A549 (cell line): ENCODE results near the gene TBPL2. TPM values are rescaled to one million over a fixed set of nuclear protein-coding genes. Genes with fewer than 3 reads are reported as not detected.
"Not testable (repeated sequence)": the region's sequence is repeated elsewhere in the genome, so short reads cannot be mapped to it uniquely, and the experiment has no call there.

Experiments used
- ATAC-seq, 2 experiments: fragments of 200-7000 bp in 1 of 2; fragments of >200 bp in 1 of 2; cut with Nextera tagmentation in 1 of 2; cut with Tn5 transposase in 1 of 2; 3 replicates each; pipeline versions ENCODE4 v1.8.0 to v1.9.1; 2018 to 2020; ENCODE audit warnings: mild to moderate bottlenecking in 1 of 2, moderate library complexity in 1 of 2
- CTCF ChIA-PET: fragments of 300-600 bp; sonication (Branson Sonifier 250); formaldehyde crosslinking; extraction: SDS; loops from one replicate; lab custom pipeline; 2021; ENCODE audit warnings: antibody characterized with exemption, inconsistent platforms; lab: Yijun Ruan, JAX
- POLR2A ChIA-PET: fragments of 350-600 bp; formaldehyde crosslinking; extraction: SDS; loops from one replicate; lab custom pipeline; 2021; ENCODE audit warnings: antibody characterized with exemption, inconsistent platforms; lab: Yijun Ruan, JAX
- DNase-seq, 2 experiments: peaks; one replicate each; pipeline versions ENCODE4 v3.0.0 to v3.0.0-alpha.2; 2011 to 2016; ENCODE audit warnings: low read depth in 1 of 2, low spot score in 1 of 2
- FAIRE-seq: peaks from 2 replicates; lab custom pipeline; 2011; peaks lifted over from hg19 to GRCh38; lab: Jason Lieb, UNC
- H3K27ac ChIP-seq, 2 experiments: fragments of >200 bp; sonication (Bioruptor Twin); formaldehyde crosslinking; 3 replicates each; pipeline ENCODE4 v1.5.1; 2016 to 2017
- H3K4me1 ChIP-seq: fragments of >200 bp; sonication (Bioruptor Twin); formaldehyde crosslinking; 3 replicates; pipeline ENCODE4 v1.6.1; 2016
- H3K4me2 ChIP-seq: fragments of >200 bp; sonication (Bioruptor Twin); formaldehyde crosslinking; 3 replicates; pipeline ENCODE4 v1.6.1; 2016
- H3K4me3 ChIP-seq: fragments of >200 bp; sonication (Bioruptor Twin); formaldehyde crosslinking; 3 replicates; pipeline ENCODE4 v1.5.1; 2016
- H3K9me3 ChIP-seq: fragments of >200 bp; sonication (Bioruptor Twin); formaldehyde crosslinking; 3 replicates; pipeline ENCODE4 v1.6.1; 2016
- CHD2 ChIP-seq: fragments of 150-350 bp; IDR thresholded peaks from 2 replicates; pipeline ENCODE4 v1.6.1; 2014; ENCODE audit warnings: low read length; ENCODE audit not compliant: partially characterized antibody
- FOSB ChIP-seq: fragments of 250-450 bp; sonication (Bioruptor Pico); IDR thresholded peaks from 2 replicates; pipeline ENCODE4 v1.5.0; 2020; ENCODE audit warnings: mild to moderate bottlenecking, moderate library complexity
- FOSL2 ChIP-seq, 2 experiments: fragments of 450-650 bp in 1 of 2; fragments of >200 bp in 1 of 2; sonication (Bioruptor Twin) in 1 of 2; formaldehyde crosslinking; IDR thresholded peaks; 2 replicates each; pipeline versions ENCODE4 v1.5.0 to v1.6.1; 2016 to 2020; ENCODE audit warnings: mild to moderate bottlenecking in 1 of 2, moderate library complexity in 1 of 2
- HDAC2 ChIP-seq: fragments of 200-600 bp; sonication (generic); IDR thresholded peaks from 2 replicates; pipeline ENCODE4 v1.6.1; 2016
- HEYL ChIP-seq: fragments of 250-450 bp; sonication (Bioruptor Pico); IDR thresholded peaks from 2 replicates; pipeline ENCODE4 v1.8.0; 2021; ENCODE audit warnings: mild to moderate bottlenecking, moderate library complexity
- KDM5A ChIP-seq: fragments of 200-600 bp; sonication (generic); IDR thresholded peaks from 2 replicates; pipeline ENCODE4 v1.6.1; 2016; ENCODE audit warnings: antibody characterized with exemption, mild to moderate bottlenecking
- POLR2A ChIP-seq: IDR thresholded peaks from 2 replicates; pipeline ENCODE4 v1.6.1; 2012; ENCODE audit warnings: mild to moderate bottlenecking, low read length
- RAD21 ChIP-seq, 2 experiments: fragments of >200 bp in 1 of 2; sonication (Bioruptor Twin) in 1 of 2; formaldehyde crosslinking in 1 of 2; IDR thresholded peaks in 1 of 2; conservative IDR thresholded peaks in 1 of 2; 2 replicates in 1 of 2; 3 replicates in 1 of 2; pipeline ENCODE4 v1.6.1; 2012 to 2018; ENCODE audit warnings: inconsistent platforms in 1 of 2
- TFCP2L1 ChIP-seq: fragments of 250-450 bp; sonication (Bioruptor Pico); IDR thresholded peaks from 2 replicates; pipeline ENCODE4 v1.5.0; 2021; ENCODE audit warnings: mild to moderate bottlenecking
- WGBS: methylation state at CpG from one replicate; pipeline ENCODE4 v1.1.6; 2017; ENCODE audit errors: missing lambda C conversion rate; 5-methylcytosine and 5-hydroxymethylcytosine counted together
- polyA plus RNA-seq, 4 experiments: library from polyadenylated mRNA; depleted of rRNA in 3 of 4; stranded (reverse); fragments of >200 nt; fragmentation: RNase III in 1 of 4; extraction: RNeasy Plus Mini Kit Qiagen cat#74134 plus additional on column Dnase treatment in 1 of 4; gene quantifications; 2 replicates in 3 of 4; 3 replicates in 1 of 4; pipeline ENCODE4 v1.2.3, GENCODE V29; 2011 to 2017
- TF ChIP-seq, protein P1 (sequence below): IDR thresholded peaks from 2 replicates; pipeline ENCODE4 v1.6.1; 2012
- TF ChIP-seq, protein P2 (sequence below): fragments of >200 bp; sonication (Bioruptor Twin); formaldehyde crosslinking; IDR thresholded peaks from 3 replicates; pipeline ENCODE4 v1.6.1; 2016

Gene TBPL2
- polyA plus RNA-seq, 2 of the 4 experiments (the other 2 are of a cell fraction) = not detected

DNA sequence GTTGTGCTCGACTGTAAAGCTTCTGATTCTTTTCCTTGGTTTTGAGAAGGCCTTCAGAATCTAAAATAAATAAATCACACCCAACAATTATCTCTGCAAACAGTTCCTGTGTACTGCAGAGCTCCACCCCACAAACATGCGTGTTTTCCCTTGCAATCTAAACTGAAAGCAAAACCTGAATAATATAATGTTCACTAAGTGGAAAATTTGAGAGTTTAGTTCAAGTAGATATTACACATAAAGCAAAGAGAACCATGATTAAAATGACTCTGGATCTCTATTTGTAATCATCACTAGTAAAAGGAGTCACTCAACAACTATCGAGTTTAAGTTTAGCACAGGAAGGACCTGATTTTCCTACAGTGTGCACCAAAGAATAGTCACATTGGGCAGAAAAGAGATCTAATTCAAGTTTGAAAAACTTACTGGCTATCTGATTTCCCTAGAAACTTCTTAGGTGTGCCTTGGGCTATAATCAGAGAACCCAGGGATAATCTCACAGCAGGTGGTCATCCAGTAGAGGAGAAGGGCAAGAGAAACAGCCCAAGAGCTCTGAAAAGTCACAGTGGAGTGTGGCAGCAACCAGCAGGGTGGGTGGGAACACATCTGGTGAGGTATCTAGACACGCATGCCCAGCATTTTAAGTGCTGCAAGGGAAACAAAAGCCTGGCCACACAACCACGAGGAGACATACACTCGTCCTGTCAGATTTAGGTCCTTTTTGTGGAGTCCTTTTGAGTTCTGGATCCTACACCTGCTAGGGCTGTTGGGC is 54.2 kb downstream of the TBPL2 start (continued):
- no peak for TF ChIP-seq HEYL (CRISPR knock-in tag)

DNA sequence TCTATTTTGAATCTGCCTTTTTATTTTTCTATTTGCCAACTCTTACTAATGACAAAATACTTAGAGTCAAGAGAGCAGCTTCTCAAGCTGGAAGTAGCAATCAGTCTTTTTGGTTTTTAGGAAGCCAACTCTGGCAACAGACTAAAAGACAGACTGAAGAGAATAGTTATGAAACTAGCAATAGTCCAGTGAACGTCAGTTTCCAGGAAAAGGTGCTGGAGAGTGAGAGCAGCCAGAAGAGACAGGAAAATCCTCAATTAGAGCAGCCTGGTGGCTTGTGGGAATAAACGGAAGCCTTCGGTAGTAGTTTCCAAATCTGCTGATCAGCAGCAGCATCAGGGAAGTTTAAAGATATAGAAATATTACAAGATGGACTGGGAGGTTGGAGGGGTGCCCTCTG is 55.9 kb downstream of the TBPL2 start:
- no peak for FAIRE-seq
- 81% methylated on average over 3 of the region's 3 CpGs for WGBS
- H3K9me3 ChIP-seq = no peaks in the 10 kb centered on the region
- H3K27ac ChIP-seq = no peak overlapping the region
- no peak overlapping the region for H3K4me2 ChIP-seq
- no peak for DNase-seq
- ATAC-seq = no peak
- TF ChIP-seq POLR2A = no peak
- H3K4me3 ChIP-seq = no peak overlapping the region
- POLR2A ChIA-PET = no interaction called here
- peaks cover 11% of the 10 kb centered on the region; the same call in 2 of the 3 replicates for H3K4me1 ChIP-seq
- CTCF ChIA-PET = interaction anchor here (1.7 kb wide), 1 partner anchor 114 kb away, joined by 5 read pairs; no protein-coding TSS in a partner anchor

DNA sequence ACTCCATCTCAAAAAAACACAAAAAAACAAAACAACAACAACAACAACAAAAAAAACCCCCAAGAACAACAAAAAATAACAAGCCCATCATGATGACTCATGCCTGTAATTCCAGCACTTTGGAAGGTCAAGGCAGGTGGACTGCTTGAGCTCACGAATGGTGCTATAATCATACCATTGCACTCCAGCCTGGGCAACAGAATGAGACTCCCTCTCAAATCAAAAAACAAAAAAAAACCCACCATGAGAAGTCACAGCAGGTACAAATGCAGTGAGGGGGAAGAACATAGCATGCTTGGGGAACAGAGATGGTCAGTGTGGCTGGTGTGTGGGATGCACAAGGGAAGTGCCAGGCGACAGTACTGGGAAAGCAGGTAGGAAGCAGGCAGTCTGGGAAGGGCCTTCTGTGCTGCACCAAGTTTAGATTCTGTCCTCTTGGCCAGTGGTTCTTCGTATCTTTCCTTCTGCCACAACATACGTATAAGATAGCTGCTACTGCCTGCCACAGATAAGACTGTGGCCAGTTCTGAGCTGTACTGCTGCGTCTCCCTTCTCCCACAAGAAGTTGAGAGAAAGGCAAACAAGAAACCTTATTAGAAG is 56.8 kb downstream of the TBPL2 start:
- ChIA-PET POLR2A (no interaction called here), CTCF (interaction anchor here (1.7 kb wide), 1 partner anchor 113 kb away, joined by 5 read pairs; no protein-coding TSS in a partner anchor)
- TF ChIP-seq FOSL2 (IDR thresholded peaks at IDR 0.05) (no peak), FOSL2 (CRISPR knock-in tag; IDR thresholded peaks at IDR 0.05) (peak; percentile 23; the same call in 1 of the 2 replicates)
- TF ChIP-seq, protein P1, sequence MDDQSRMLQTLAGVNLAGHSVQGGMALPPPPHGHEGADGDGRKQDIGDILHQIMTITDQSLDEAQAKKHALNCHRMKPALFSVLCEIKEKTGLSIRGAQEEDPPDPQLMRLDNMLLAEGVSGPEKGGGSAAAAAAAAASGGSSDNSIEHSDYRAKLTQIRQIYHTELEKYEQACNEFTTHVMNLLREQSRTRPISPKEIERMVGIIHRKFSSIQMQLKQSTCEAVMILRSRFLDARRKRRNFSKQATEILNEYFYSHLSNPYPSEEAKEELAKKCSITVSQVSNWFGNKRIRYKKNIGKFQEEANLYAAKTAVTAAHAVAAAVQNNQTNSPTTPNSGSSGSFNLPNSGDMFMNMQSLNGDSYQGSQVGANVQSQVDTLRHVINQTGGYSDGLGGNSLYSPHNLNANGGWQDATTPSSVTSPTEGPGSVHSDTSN = no peak
- Histone ChIP-seq H3K9me3 (no peaks in the 10 kb centered on the region), H3K4me3 (no peak overlapping the region), H3K27ac (no peak overlapping the region; a peak in 1 of 6 replicates), H3K4me2 (no peak overlapping the region), H3K4me1 (peaks cover 8% of the 10 kb centered on the region; the same call in 2 of the 3 replicates)
- WGBS = 90% methylated on average over 5 of the region's 5 CpGs
- DNase-seq = no peak
- FAIRE-seq = no peak
- ATAC-seq = peak; percentile 36 to 52; a peak in 3 of 6 replicates

DNA sequence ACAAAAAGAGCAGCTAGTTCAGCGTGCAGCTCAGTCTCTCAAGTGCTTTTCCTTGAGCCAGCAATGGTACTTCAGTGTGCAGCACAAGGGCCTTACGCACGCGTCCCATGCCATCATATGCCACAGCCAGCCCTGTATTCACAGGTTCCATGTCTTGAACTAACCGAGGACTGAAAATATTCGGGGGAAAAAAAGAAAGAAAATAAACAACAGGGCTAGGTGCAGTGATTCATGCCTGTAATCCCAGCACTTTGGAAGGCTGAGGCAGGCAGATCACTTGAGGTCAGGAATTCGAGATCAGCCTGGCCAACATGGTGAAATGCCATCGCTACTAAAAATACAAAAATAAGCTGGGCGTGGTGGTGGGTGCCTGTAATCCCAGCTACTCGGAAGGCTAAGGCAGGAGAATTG is 57.4 kb downstream of the TBPL2 start:
- POLR2A ChIA-PET, H3K27ac ChIP-seq, H3K4me2 ChIP-seq, DNase-seq, H3K4me3 ChIP-seq, FAIRE-seq, H3K4me1 ChIP-seq, H3K9me3 ChIP-seq, ATAC-seq: not testable (repeated sequence)
- WGBS = 50% methylated on average over 10 of the region's 10 CpGs
- CTCF ChIA-PET = interaction anchor here (1.7 kb wide), 1 partner anchor 112 kb away, joined by 5 read pairs; no protein-coding TSS in a partner anchor

DNA sequence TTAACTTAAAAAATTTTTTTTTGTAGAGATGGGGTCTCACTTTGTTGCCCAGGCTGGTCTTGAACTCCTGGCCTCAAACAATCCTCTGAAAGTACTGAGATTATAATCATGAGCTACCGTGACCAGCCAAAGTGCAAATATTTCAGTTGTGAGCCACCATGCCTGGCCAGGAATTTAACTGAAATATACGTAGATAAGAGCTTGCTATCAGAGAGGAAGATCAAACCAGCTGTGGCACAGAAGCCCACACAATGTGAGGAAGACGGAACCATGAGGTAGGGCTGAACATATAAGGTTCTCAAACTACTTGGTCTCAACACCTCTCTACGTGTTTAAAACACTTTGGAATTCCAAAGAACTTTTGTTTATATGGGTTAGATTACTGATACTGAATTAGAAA is 57.9 kb downstream of the TBPL2 start:
- no peak for DNase-seq
- H3K4me3 ChIP-seq = no peak overlapping the region

More for the DNA sequence above, 57.9 kb downstream of the TBPL2 start:
- H3K4me2 ChIP-seq = no peak overlapping the region
- no peak for ATAC-seq
- CTCF ChIA-PET = interaction anchor here (1.1 to 1.4 kb wide), 3 partner anchors 28 to 112 kb away, joined by 3 to 4 read pairs (median 3); no protein-coding TSS in a partner anchor
- no peak for FAIRE-seq
- POLR2A ChIA-PET = interaction anchor here (1.2 kb wide), 1 partner anchor 29 kb away, joined by 4 read pairs; the partner anchor contains the start of gene ATG14
- H3K4me1 ChIP-seq = peaks cover 8% of the 10 kb centered on the region; the same call in 2 of the 3 replicates
- H3K27ac ChIP-seq = no peak overlapping the region
- WGBS = 69% methylated on average over 4 of the region's 4 CpGs
- H3K9me3 ChIP-seq = no peaks in the 10 kb centered on the region
- TF ChIP-seq TFCP2L1 (CRISPR knock-in tag) (no peak), FOSB (CRISPR knock-in tag) (no peak), CHD2 (no peak), HDAC2 (no peak), KDM5A (no peak), RAD21 (conservative IDR thresholded peaks at IDR 0.05 in 1 of 2, IDR thresholded peaks at IDR 0.05 in 1 of 2) (no peak)
- TF ChIP-seq, protein P2, sequence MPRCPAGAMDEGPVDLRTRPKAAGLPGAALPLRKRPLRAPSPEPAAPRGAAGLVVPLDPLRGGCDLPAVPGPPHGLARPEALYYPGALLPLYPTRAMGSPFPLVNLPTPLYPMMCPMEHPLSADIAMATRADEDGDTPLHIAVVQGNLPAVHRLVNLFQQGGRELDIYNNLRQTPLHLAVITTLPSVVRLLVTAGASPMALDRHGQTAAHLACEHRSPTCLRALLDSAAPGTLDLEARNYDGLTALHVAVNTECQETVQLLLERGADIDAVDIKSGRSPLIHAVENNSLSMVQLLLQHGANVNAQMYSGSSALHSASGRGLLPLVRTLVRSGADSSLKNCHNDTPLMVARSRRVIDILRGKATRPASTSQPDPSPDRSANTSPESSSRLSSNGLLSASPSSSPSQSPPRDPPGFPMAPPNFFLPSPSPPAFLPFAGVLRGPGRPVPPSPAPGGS = no peak
- TF ChIP-seq, all 56 proteins: peak for 0
